Ishikawa (cell line): ENCODE results near the gene LMF1.
A peak's percentile ranks its signal among the peaks of the same experiment; 100 is the strongest.

ENCODE experiments used
- CEBPB ChIP-seq: IDR thresholded peaks from 2 replicates; pipeline ENCODE4 v1.6.1; 2012
- CREB1 ChIP-seq: IDR thresholded peaks from 2 replicates; pipeline ENCODE4 v1.6.1; 2012; ENCODE audit warnings: low read depth
- EGR1 ChIP-seq: IDR thresholded peaks from 2 replicates; pipeline ENCODE4 v1.6.1; 2012
- EP300 ChIP-seq: IDR thresholded peaks from 2 replicates; pipeline ENCODE4 v1.6.1; 2012; ENCODE audit warnings: borderline replicate concordance
- FOXM1 ChIP-seq: IDR thresholded peaks from 2 replicates; pipeline ENCODE4 v1.6.1; 2012; ENCODE audit warnings: low read depth, borderline replicate concordance
- NFIC ChIP-seq: IDR thresholded peaks from 2 replicates; pipeline ENCODE4 v1.6.1; 2012
- RAD21 ChIP-seq: IDR thresholded peaks from 2 replicates; pipeline ENCODE4 v1.6.1; 2012; ENCODE audit warnings: low read depth
- TAF1 ChIP-seq: IDR thresholded peaks from 2 replicates; pipeline ENCODE4 v1.6.1; 2012; ENCODE audit warnings: low read depth, mild to moderate bottlenecking
- TCF12 ChIP-seq: IDR thresholded peaks from 2 replicates; pipeline ENCODE4 v1.6.1; 2012; ENCODE audit warnings: low read depth
- TEAD4 ChIP-seq: IDR thresholded peaks from 2 replicates; pipeline ENCODE4 v1.6.1; 2012
- YY1 ChIP-seq: IDR thresholded peaks from 2 replicates; pipeline ENCODE4 v1.6.1; 2012; ENCODE audit warnings: low read depth
- ZBTB7A ChIP-seq: IDR thresholded peaks from 2 replicates; pipeline ENCODE4 v1.6.1; 2012; ENCODE audit warnings: low read depth
- TF ChIP-seq, protein P1 (sequence below): IDR thresholded peaks from 2 replicates; pipeline ENCODE4 v1.6.1; 2012
- TF ChIP-seq, protein P2 (sequence below): IDR thresholded peaks from 2 replicates; pipeline ENCODE4 v1.6.1; 2012
- TF ChIP-seq, protein P3 (sequence below): IDR thresholded peaks from 2 replicates; pipeline ENCODE4 v1.6.1; 2012; ENCODE audit warnings: low read depth, mild to moderate bottlenecking

Gene LMF1

DNA sequence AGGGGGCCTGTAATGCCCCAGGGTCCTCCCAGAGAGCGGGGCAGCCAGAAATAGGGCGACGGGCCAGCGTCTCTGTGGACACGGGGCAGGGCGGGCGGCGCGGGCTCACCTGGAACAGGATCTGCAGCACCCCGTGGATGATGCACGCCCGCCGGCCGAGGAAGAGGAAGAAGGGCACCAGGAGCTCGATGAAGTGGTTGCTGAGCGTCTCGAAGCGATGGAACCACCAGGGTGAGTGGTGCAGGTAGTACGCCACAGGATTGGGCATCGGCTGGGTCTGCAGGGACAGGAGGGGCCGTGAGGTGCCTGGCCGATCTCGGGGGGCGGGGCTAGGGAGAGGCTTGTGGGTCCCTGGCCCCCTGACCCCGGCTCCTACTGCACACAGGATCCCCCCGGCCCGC, 91.3 kb downstream of the LMF1 start:
- TF ChIP-seq TAF1 = no peak
- TF ChIP-seq TCF12 = no peak
- no peak for TF ChIP-seq TEAD4
- TF ChIP-seq, protein P1, sequence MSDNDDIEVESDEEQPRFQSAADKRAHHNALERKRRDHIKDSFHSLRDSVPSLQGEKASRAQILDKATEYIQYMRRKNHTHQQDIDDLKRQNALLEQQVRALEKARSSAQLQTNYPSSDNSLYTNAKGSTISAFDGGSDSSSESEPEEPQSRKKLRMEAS = no peak
- no peak for TF ChIP-seq CEBPB
- no peak for TF ChIP-seq FOXM1
- no peak for TF ChIP-seq YY1
- TF ChIP-seq, protein P2, sequence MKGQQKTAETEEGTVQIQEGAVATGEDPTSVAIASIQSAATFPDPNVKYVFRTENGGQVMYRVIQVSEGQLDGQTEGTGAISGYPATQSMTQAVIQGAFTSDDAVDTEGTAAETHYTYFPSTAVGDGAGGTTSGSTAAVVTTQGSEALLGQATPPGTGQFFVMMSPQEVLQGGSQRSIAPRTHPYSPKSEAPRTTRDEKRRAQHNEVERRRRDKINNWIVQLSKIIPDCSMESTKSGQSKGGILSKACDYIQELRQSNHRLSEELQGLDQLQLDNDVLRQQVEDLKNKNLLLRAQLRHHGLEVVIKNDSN = no peak
- TF ChIP-seq RAD21 = no peak
- no peak for TF ChIP-seq NFIC
- TF ChIP-seq ZBTB7A = no peak
- TF ChIP-seq CREB1 = no peak
- TF ChIP-seq EP300 = no peak
- TF ChIP-seq EGR1 = no peak
- TF ChIP-seq, protein P3, sequence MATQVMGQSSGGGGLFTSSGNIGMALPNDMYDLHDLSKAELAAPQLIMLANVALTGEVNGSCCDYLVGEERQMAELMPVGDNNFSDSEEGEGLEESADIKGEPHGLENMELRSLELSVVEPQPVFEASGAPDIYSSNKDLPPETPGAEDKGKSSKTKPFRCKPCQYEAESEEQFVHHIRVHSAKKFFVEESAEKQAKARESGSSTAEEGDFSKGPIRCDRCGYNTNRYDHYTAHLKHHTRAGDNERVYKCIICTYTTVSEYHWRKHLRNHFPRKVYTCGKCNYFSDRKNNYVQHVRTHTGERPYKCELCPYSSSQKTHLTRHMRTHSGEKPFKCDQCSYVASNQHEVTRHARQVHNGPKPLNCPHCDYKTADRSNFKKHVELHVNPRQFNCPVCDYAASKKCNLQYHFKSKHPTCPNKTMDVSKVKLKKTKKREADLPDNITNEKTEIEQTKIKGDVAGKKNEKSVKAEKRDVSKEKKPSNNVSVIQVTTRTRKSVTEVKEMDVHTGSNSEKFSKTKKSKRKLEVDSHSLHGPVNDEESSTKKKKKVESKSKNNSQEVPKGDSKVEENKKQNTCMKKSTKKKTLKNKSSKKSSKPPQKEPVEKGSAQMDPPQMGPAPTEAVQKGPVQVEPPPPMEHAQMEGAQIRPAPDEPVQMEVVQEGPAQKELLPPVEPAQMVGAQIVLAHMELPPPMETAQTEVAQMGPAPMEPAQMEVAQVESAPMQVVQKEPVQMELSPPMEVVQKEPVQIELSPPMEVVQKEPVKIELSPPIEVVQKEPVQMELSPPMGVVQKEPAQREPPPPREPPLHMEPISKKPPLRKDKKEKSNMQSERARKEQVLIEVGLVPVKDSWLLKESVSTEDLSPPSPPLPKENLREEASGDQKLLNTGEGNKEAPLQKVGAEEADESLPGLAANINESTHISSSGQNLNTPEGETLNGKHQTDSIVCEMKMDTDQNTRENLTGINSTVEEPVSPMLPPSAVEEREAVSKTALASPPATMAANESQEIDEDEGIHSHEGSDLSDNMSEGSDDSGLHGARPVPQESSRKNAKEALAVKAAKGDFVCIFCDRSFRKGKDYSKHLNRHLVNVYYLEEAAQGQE = no peak

DNA sequence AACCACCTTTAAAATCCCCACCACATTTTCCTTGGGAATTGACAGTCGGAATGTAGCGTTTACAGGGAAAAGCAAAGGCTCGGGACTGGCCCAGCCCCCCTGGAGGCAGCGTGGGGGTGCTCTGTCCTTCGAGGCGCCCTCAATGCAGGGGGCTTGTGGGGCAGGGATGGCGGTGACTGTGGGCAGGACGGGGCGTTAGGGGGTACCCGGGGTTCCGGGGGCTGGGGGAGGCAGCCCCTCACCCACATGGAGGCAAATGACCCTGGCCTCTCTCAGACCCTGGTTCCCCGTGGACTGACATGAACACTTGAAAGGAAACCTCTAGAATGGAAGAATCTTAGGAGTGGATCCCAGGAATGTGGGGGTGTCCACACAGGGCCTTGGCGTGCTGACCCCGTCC, 91.9 kb downstream of the LMF1 start:
- TF ChIP-seq EGR1 = no peak
- TF ChIP-seq CEBPB = no peak
- TF ChIP-seq, protein P1 = no peak
- TF ChIP-seq, protein P2 = no peak
- no peak for TF ChIP-seq ZBTB7A
- no peak for TF ChIP-seq TCF12
- TF ChIP-seq EP300 = no peak
- no peak for TF ChIP-seq CREB1

DNA sequence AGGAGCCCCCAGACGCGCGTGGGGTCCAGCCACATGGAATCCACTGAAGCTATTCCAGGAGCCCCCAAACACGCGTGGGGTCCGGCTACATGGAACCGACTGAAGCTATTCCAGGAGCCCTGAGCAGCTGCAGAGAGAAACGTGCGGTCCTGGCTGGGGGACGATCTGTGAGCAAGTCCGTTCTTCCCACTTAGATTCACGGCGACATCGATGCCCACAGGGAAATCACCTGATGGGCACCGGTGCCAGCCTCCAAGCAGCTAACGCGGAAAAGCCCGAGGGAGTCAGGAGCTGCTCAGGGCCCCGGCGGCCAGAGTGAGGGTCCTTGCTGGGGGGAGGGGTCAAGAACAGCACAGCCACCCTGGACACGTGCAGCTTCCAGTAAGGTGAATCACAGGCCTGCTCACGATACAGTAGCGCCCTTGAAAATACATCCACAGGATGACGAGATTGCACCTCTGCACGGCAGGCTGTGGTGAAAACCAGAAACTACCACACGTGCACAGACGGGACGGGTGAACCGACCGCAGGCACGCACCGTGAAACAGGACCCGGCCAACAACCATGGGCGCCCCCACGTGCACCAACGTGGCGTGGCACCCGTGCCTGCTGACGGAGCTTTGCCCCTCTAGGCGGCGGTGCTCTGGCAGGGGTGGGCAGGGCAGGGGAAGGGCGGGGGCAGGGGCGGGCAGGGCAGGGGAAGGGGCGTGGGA, 92.6 kb downstream of the LMF1 start:
- no peak for TF ChIP-seq CEBPB
- TF ChIP-seq, protein P3 = no peak
- TF ChIP-seq NFIC = no peak
- TF ChIP-seq, protein P1 = peak; percentile 27; the same call in 1 of the 2 replicates
- TF ChIP-seq, protein P2 = no peak
- TF ChIP-seq TEAD4 = no peak
- peak; percentile 30; the same call in 1 of the 2 replicates for TF ChIP-seq RAD21
- TF ChIP-seq EP300 = no peak
- TF ChIP-seq EGR1 = no peak

DNA sequence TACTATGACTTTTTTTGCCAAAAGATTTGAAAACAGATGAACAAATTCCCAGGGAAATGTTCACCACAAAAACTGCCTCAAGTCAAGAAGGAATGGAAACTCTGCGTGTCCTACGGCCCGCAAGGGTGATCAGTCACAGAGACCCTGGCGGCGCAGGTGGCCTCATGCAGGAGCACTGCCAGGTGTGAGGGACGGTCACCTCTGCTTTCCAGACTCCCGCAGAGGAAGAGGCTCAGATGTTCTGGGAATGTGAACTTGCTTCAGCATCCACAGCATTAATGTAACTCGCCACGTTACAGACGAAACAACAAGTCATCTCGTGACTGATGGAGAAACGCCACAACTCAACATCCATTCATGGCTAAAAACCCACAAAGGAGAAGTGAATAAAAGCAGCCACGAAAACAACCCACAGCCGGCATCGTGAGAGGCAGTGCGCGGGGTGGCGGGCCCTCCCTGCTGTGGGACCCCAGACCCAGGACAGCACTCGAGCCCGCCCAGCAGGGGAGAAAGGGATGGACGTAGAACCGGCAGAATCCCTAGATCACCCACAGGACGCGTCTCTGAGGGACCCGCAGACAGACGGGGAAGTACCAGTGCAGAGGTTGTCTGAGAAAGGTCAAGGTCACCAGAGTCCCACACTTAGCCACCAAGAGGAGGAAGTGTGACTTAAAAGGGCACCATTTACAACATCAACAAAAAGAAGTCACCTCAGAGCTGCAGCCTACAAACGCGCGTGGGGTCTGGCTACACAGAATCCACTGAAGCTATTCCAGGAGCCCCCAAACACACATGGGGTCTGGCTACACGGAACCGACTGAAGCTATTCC, 93.3 kb downstream of the LMF1 start:
- no peak for TF ChIP-seq CEBPB
- no peak for TF ChIP-seq ZBTB7A
- TF ChIP-seq, protein P1 = no peak
- TF ChIP-seq CREB1 = no peak
- no peak for TF ChIP-seq TAF1
- TF ChIP-seq EGR1 = no peak
- TF ChIP-seq FOXM1 = no peak
- TF ChIP-seq, protein P2 = no peak
- no peak for TF ChIP-seq TEAD4
